NK-92 (cell line): Measurements from ENCODE around the gene SHROOM3.
"Not testable (repeated sequence)": the region's sequence is repeated elsewhere in the genome, so short reads cannot be mapped to it uniquely, and the experiment has no call there.

Experiments used
- DNase-seq: peaks from one replicate; lab custom pipeline; 2025; ENCODE audit not compliant: unreplicated experiment; lab: John Stamatoyannopoulos, UW

Gene SHROOM3

DNA sequence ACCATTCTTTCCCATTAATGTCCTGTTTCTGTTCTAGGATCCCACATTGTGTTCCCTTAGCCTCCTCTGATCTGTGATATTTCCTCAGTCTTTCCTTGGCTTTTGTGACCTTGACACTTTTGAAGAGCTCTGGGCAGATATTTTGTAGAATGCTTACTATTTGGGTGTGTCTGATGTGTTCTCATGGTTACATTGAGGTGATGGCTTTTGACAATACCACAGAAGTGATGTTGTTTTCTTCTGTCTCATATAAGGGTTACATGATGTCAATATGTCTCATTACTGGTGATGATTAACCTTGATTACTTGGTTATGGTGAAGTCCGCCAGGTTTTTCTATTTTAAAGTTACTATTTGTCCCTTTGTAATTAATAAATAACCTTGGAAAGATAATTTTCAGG, 279.2 kb downstream of the SHROOM3 start:
- DNase-seq = no peak

DNA sequence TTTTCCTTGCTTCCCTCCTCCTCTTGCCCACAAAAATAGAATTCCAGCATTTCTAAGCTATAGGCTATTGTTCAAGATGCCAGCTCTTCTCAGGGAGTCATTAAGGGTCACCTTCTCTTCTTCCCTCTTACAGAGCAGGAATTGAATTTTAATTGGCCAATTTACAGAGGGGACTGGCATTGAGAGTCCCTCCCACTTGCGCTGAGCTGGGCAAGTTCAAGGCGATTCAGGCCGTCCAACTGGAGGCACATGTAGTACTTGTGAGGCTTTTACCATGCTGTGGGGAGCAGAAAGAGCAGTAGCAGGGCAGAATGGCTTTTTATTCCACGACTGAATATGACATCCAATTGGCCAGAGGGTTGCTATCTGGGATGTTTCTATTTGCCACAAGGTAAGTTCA, 281.0 kb downstream of the SHROOM3 start:
- DNase-seq = no peak

DNA sequence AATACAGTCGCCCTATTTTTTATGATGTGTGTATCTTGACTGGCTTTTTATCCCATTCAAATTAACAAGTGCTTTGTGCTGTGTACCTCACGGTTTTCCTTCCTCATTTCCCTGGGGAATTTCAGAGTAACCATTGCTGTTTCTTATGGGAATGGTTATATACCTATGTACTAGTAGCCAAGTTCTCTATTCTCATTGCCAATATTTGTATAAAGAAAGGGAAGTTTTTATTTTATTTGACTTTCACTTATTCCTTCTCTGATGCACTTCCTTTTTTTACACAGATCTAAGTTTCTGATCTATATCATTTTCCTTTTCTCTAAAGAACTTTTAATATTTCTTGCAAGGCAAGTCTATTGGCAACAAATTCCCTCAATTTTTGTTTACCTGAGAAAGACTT, 281.6 kb downstream of the SHROOM3 start:
- no peak for DNase-seq

DNA sequence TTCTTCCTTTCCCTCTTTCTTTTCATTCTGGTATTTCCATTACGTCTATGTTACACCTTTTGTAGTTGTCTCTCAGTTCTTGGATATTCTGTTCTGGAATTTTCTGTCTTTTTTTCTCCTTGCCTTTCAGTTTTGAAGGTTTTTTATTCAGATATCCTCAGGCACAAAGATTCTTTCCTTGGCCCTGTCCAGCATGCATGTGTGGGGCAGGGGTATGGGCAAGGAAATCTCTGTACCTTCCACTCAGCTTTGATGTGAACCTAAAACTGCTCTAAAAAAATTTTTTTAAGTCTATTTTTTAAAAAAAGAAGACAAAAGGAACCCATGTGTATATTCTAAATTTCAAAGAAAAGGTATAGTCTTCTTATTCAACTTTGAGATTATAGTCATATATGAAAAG, 282.4 kb downstream of the SHROOM3 start:
- DNase-seq = no peak

DNA sequence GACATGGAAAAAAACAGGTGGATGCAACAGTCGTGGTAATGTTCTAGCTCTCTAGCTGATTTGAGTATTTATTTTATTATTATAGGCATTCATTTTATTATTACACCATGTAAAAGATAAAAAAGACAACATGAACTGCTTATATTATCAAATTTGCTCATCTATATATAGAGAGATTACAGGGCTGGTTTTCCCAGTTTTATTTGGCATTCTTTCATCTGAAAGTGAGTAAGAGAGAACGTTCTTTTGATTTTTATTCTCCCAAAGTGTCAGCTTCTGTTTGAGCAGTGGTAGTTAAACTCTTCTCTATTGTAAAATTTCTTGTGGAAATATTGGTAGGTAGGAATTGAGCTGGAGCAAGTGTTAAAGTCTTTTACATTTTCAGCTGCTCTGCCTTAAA, 283.0 kb downstream of the SHROOM3 start:
- DNase-seq = no peak

DNA sequence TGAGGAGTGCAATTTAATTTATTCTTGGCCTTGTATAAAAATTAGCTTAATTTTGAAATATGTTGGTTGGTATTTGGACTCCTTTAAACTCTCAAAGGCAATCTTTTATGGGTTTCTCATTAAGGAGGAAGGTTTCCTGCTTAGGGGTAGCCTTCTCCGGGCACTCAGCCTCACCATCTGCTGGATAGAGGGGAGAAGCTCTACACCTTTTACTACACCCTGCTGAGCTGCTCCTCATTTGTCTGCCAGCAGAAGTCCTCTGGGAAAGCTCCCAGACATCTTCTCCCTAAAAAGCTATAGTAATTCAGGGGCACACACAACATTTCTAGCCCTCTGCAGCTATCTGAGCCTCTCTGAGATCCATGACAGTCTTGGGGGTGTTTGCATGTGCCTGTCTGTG, 283.8 kb downstream of the SHROOM3 start:
- no peak for DNase-seq

DNA sequence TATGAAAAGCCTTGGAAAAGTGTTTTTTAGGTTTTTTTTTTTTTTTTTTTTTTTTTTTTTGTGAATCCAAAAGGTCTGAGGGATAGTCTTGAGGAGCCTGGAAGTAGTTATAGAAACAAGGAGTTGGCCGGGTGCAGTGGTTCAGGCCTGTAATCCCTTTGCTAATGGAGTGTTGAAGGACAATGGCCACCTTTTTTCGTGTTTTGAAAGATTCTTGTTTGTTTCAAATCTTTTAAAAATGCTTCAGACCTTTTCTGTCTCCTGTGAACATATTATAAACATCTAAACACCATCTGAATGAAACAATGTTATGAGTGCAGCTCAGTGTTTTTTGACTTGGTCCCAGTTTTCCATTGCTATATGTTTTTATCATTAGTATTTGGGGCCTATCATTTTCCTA, 285.1 kb downstream of the SHROOM3 start:
- DNase-seq = no peak

DNA sequence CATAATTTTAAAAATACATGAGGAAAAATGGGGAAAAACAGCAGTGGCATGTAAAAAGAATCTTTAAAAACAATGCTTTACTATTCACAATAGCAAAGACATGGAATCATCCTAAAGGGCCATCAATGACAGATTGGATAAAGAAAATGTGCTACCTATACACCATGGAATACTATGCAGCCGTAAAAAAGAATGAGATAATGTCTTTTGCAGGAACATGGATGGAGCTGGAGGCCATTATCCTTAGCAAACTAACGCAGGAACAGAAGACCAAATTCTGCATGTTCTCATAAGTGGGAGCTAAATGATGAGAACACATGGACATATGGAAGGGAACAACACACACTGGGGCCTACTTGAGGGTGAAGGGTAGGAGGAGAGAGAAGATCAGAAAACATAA, 287.1 kb downstream of the SHROOM3 start:
- DNase-seq = not testable (repeated sequence)

DNA sequence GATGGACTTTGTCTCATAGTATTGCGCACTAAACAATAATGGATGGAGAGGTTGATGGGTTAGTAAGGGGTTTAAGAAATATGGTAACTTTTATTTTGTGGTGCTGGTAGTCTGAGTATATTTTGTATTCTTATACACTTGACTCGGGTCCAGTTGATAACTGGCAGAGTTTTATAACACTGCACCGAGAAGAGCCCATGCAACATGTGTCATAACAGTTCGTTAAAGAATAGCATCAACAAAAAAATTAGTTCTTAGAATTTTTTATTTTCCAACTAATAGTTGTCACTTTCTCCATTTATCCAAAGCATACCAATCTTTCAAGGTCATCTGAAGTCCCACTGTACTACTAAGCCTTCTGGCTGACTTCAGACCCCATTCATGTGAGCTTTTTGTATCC, 287.8 kb downstream of the SHROOM3 start:
- DNase-seq = no peak

DNA sequence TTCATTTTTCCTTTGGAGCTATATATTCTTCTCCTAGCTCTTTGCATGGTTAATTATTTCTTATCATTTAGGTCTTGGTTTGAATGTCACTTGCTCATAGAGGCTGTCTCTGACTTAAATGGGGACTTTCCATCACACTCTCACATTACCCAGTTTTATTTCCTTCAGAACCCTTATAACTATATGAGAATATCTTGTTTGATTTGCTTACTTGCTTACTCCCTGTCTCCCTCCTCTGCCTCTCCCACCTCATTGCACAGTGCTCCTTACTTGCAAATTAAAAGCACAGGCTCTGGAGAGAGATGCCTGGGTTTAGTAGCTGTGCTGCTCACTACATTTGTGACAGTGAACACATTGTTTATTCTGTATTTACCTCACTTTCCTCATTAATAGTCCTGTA, 288.3 kb downstream of the SHROOM3 start:
- DNase-seq = no peak

DNA sequence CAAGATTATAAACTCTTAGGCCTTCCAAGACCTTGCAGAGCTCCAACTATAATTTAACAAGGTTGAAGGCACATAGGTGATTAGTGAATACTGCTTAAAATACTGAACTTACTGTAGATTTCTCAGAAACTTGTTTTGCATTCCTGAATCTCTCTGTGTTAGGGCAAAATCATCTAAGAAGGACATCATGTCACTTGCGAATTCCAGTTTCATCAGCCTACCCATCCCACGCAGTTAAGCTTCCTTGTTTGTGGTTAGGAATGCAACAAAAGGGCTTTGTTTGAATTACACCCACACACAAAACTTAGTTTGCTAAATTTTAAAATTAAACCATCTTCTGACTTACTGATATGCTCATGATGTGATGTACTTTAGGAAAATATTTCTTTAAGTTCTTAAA, 288.9 kb downstream of the SHROOM3 start:
- no peak for DNase-seq

DNA sequence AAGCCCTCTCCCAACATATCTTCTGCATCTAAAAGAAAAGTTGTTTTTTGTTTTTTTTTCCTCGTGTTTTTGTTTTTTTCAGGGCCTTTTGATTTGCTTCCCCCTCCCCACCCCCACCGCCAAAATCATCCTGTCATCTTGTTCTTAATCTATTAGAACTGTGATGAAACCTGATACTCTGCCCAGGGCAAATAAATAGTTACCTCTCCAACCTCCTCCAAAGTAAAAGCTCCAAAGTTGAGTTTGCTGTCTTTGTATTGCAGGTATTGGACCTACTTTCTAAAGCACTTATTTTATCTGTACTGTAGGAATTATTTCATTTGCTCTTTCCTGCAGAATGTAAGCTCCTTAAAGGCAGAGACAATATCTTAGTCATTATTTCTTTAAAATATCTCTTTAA, 290.0 kb downstream of the SHROOM3 start:
- no peak for DNase-seq

DNA sequence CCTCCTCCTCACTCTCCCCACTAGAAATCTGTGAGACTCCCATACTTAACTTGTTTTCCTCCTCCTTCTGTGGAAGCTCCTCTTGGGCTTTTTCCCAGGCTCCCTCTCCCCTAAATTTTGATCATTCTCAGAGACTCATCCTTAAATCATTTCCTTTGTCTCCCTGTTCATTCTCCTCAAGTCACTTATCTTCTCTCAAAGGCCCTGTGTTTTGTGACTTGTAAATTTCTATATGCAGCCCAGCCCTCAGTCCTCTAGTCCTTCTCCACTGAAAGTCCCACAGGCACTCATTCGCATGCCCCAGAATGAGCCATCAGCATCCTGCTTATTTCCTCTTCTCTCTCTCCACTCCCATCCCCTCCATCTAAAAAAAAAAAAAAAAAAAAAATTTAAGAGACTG, 291.1 kb downstream of the SHROOM3 start:
- DNase-seq = no peak

DNA sequence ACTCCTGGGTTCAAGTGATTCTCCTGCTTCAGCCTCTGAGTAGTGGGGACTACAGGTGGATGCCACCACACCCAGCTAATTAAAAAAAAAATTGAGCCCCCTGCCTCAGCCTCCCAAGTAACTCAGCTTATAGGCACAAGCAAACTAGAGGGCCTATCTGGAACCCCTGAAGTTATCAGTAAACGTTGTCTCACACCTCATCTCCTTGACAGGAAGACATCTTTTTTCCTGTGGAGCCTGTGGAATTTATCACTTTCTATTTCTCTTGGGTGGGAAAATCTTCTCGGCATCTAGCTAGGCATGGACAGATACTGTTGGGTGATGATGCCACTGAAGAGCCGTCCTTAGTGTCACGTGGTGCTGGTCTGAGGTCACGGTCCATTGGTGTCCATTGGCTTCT, 291.6 kb downstream of the SHROOM3 start:
- no peak for DNase-seq

DNA sequence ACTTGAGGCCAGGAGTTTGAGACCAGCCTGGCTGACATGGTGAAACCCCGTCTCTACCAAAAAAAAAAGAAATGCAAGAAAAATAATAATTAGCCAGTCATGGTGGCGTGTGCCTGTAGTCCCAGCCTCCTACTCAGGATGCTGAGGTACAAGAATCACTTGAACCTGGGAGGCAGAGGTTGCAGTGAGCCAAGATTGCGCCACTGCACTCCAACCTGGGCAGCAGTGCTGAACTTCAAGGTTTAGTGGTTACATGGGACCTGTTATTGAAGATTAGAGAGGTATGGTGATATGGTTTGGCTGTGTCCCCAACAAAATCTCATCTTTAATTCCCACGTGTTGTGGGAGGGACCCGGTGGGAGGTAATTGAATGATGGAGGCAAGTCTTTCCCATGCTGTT, 292.9 kb downstream of the SHROOM3 start:
- DNase-seq = not testable (repeated sequence)

DNA sequence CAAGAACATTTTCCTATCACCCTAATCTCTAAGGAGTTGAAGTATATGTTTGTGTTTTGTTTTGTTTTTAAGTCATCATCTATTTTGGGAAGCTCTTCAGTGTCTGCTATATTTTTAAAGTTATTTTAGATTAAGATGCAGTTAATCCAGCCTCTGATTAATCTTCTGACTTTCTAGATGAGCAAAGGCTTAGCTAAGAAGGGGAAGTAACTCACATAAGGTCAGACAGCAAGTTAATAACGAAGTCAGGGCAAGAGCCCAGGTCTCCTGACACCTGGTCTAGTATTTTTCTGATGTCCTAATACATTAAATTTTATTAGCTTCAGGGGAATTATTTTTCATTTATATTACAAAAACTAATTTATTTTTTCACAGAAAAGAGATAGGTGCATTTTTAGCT, 294.4 kb downstream of the SHROOM3 start:
- DNase-seq = no peak

DNA sequence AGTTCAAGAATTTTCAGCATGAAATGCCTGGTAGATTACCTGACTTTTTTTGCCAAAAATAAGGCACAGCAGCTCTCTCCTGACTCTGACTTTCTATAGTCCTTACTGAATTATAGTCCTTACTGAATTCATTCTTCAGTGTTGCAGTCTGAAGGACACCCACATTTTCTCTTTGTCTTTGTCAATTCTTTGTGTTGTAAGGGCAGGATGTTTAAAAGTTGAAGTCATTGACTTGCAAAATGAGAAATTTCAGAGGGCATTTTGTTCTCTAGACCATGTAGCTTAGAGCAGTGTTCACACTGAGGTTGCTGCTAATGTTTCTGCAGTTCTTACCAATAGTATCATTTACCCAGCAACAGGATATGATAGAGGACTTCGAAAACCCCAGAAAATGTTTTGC, 295.0 kb downstream of the SHROOM3 start:
- DNase-seq = no peak

DNA sequence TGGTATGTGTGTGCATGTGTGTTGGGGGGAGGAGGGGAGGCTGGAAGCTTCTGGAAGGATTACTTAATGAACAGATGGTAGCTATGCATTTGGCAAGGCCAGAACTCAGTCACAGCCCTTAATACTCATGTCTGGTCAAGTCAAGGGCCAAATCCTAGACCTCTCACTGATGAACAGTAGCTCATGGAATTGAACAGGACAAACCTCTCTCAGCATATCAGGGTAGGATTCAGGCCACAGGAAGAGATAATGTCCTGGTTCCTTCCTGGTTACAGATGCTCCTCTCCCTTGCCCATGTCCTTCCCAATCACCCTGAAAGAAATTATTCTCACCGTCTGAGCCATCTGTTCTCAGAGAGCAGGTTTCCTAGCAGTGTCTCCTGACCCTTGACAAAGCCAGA, 297.2 kb downstream of the SHROOM3 start:
- DNase-seq = no peak

DNA sequence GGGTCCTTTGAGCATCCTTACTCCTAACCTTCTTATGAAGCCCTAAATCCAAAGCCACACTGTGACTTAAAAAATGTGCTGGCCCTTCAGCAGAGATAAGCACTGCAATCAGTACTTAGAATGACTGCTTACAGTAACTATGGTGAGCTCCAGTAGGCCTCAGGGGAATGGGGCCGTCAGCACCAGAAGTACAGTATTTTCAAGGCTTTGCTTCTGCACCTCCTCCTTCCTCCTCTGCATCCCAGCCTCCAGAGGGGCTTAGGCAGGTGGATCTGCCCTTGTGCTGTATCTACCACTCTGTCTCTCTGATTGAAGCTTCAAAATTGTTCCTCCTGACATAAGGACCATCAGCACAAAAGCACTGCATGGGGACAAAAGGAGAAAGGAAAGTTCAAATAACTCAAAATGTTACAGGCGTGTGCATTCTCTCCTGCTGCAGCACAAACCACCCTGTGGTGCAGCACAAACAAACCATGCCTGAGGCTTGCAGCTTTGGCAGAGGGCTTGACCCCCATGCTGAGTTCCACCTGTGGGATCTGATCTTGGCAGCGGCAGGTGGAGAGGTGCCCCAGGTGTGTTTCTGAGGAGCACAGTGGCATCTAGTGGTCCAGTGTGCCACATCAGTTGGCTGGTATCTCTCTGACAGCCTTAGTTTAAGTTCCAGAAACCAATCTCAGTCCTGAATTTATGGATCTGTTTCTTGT, 298.2 kb downstream of the SHROOM3 start:
- no peak for DNase-seq

DNA sequence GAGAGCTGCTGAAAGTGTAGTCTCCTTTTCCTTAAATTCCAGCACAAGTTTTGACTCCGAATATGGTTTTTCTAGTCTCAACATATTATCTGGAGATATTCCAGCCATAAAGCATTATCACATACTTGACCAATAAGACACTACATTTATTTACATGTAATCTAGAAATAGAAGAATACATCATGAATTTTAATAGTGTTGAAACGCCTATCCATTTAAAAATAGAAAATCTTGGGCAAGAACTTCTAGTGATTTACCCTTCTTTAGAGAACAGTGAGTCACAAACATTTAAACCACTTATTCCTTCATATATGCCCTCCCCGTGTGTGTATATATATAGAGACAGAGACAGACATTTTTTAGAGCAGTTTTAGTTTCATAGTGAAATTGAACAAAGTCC, 301.4 kb downstream of the SHROOM3 start:
- no peak for DNase-seq

DNA sequence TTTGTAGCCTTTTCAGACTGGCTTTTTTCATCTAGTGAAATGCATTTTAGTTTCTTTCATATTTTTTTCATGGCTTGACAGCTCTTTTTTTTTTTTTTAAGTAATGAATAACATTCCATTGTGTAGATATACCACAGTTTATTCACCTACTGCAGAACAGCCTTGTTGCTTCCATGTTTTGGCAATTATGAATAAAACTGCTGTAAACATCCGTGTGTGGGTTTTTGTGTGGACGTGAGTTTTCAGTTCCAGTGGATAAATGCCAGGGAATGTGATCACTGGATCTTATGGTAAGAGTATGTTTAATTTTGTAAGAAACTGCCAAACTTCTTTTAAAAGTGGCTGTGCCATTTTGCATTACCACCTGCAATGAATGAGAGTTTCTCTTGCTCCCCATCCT, 302.2 kb downstream of the SHROOM3 start:
- DNase-seq = no peak

DNA sequence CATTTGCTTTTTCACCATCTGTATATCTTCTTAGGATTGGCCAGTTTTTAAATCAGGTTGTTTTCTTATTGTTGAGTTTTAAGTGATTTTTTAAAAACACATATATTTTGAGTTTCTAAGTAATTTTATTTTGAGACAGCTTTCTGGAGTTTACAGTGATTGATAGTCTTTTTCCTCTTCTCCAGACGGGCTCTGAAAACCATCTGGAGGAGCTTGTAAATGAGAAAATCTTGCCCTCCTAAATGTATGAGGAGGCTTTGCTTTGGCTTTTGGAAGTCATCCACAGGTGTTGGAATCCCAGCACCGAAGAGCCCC, 302.7 kb downstream of the SHROOM3 start:
- DNase-seq = no peak

DNA sequence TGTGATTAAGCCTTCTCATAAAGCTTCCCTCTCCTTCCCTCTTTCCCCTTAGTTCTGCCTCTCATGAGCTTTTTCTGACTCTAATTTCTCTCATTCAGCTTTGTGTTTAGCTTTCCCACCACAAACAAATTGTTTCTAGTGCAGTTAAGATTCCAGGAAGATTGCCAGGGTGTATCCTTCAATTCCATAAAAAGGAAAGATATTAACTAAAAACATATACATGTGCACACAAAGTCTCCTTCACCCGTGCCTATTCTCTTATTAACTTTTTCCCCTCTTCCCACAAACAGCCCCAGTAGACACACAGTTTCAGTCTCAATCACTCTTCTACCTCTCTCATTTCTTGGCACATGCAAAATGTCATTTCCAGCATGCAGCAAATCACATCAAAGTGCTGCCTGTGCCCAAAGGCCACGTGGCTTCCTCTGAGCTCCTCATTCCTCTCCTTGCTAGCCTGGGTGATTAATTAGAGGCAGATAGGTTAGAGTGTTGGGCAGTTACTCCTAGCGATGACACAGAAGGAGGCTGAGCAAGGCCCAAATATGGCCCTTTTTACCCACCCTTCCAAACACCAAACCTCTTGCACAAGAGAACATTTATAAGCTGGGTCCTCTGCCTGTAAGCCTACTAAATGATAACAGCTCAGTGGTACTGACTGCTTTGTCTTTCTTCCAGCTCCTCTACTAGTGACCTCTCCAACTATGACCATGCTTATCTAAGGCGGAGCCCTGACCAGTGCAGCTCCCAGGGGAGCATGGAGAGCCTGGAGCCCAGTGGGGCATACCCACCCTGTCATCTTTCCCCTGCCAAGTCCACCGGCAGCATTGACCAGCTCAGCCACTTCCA, 303.3 kb downstream of the SHROOM3 start:
- DNase-seq = no peak
